Superior temporal gyrus (tissue), 1 donor: ENCODE measurements around the gene CENPC.
A peak's percentile ranks its signal among the peaks of the same experiment; 100 is the strongest.
"Not testable (repeated sequence)": the region's sequence is repeated elsewhere in the genome, so short reads cannot be mapped to it uniquely, and the experiment has no call there.

ENCODE experiments used
- DNase-seq: peaks from one replicate; pipeline ENCODE4 v3.0.0-alpha.2; 2016; ENCODE audit errors: extremely low spot score

Gene CENPC

GRCh38 chr4:67550451-67550850, 5.1 kb upstream of the CENPC start:
- no peak for DNase-seq

- peak; percentile 60 for DNase-seq
Observed at GRCh38 chr4:67549123-67549522, 3.8 kb upstream of the CENPC start.

- no peak for DNase-seq
Observed at GRCh38 chr4:67546971-67547370, 1.7 kb upstream of the CENPC start.

- peak; percentile 56 for DNase-seq
Observed at GRCh38 chr4:67546004-67546356, 677 bp upstream of the CENPC start.

GRCh38 chr4:67542076-67542475, 3.2 kb downstream of the CENPC start:
- no peak for DNase-seq

- no peak for DNase-seq
Observed at GRCh38 chr4:67539830-67540229, 5.5 kb downstream of the CENPC start.

- DNase-seq: no peak
Observed at GRCh38 chr4:67535280-67535840, 9.9 kb downstream of the CENPC start.

- DNase-seq: no peak
Observed at GRCh38 chr4:67533112-67533511, 12.2 kb downstream of the CENPC start.

GRCh38 chr4:67532397-67532796, 12.9 kb downstream of the CENPC start:
- DNase-seq: not testable (repeated sequence)

- no peak for DNase-seq
Observed at GRCh38 chr4:67531379-67531962, 13.8 kb downstream of the CENPC start.

- not testable (repeated sequence) for DNase-seq
Observed at GRCh38 chr4:67524140-67524539, 21.2 kb downstream of the CENPC start.

- DNase-seq: no peak
Observed at GRCh38 chr4:67522851-67523671, 22.2 kb downstream of the CENPC start.

- no peak for DNase-seq
Observed at GRCh38 chr4:67522230-67522629, 23.1 kb downstream of the CENPC start.

GRCh38 chr4:67521506-67521905, 23.8 kb downstream of the CENPC start:
- DNase-seq: no peak

GRCh38 chr4:67520141-67520540, 25.2 kb downstream of the CENPC start:
- no peak for DNase-seq

- no peak for DNase-seq
Observed at GRCh38 chr4:67512501-67512900, 32.8 kb downstream of the CENPC start.

- DNase-seq: peak; percentile 71
Observed at GRCh38 chr4:67500373-67500772, 44.9 kb downstream of the CENPC start.

GRCh38 chr4:67499799-67500198, 45.5 kb downstream of the CENPC start:
- DNase-seq: no peak

- no peak for DNase-seq
Observed at GRCh38 chr4:67483868-67484602, 61.3 kb downstream of the CENPC start.

- no peak for DNase-seq
Observed at GRCh38 chr4:67480810-67481209, 64.5 kb downstream of the CENPC start.

GRCh38 chr4:67475155-67475554, 70.1 kb downstream of the CENPC start:
- no peak for DNase-seq

- no peak for DNase-seq
Observed at GRCh38 chr4:67470871-67471270, 74.4 kb downstream of the CENPC start.

GRCh38 chr4:67468830-67469229, 76.5 kb downstream of the CENPC start:
- no peak for DNase-seq
